IMR-90 (cell line): ENCODE data around the gene MRTFB. TPM values are rescaled to one million over a fixed set of nuclear protein-coding genes. Genes with fewer than 3 reads are reported as not detected.

Source experiments
- ATAC-seq: fragments of 200-7000 bp; cut with Tn5 transposase; 2 replicates; pipeline ENCODE4 v1.9.1; 2020; ENCODE audit warnings: low read depth, mild to moderate bottlenecking, moderate library complexity
- BruUV-seq: library from RNA; stranded (reverse); fragments of 400-500 nt; replicated peaks from 2 replicates; lab custom pipeline; 2021; lab: Mats Ljungman, UMichigan
- CTCF ChIA-PET: fragments of 300-600 bp; formaldehyde crosslinking; extraction: SDS; loops from one replicate; lab custom pipeline; 2021; ENCODE audit warnings: antibody characterized with exemption; lab: Yijun Ruan, JAX
- POLR2A ChIA-PET: fragments of 300-600 bp; sonication (Branson Sonifier 250); formaldehyde crosslinking; loops from one replicate; lab custom pipeline; 2022; ENCODE audit warnings: antibody characterized with exemption; ENCODE audit not compliant: unreplicated experiment; lab: Charles Lee
- DNase-seq: peaks from one replicate; pipeline ENCODE4 v3.0.0; 2013
- H2AFZ ChIP-seq: replicated peaks from 2 replicates; pipeline ENCODE3; 2013; ENCODE audit warnings: low read length, mild to moderate bottlenecking; ENCODE audit not compliant: poor library complexity
- H2AK5ac ChIP-seq: 2 replicates; pipeline ENCODE4 v1.6.1; 2013; ENCODE audit warnings: low read depth, low read length, inconsistent platforms
- H2AK9ac ChIP-seq: replicated peaks from 2 replicates; pipeline ENCODE3; 2013; ENCODE audit warnings: mild to moderate bottlenecking, low read depth, low read length, moderate library complexity; ENCODE audit not compliant: poor library complexity
- H2BK120ac ChIP-seq: 2 replicates; pipeline ENCODE4 v1.6.1; 2013; ENCODE audit warnings: low read depth, low read length, inconsistent platforms
- H2BK15ac ChIP-seq: 3 replicates; pipeline ENCODE4 v1.6.1; 2013; ENCODE audit warnings: low read depth, low read length, inconsistent platforms
- H2BK20ac ChIP-seq: 2 replicates; pipeline ENCODE4 v1.6.1; 2013; ENCODE audit warnings: low read depth, mild to moderate bottlenecking, inconsistent platforms, low read length, moderate library complexity
- H2BK5ac ChIP-seq: 2 replicates; pipeline ENCODE4 v1.6.1; 2013; ENCODE audit warnings: mild to moderate bottlenecking, low read depth, low read length, inconsistent platforms; ENCODE audit not compliant: poor library complexity, severe bottlenecking
- H3K14ac ChIP-seq: replicated peaks from 2 replicates; pipeline ENCODE4 v1.6.1; 2013; ENCODE audit warnings: low read depth, low read length, inconsistent platforms
- H3K18ac ChIP-seq: 2 replicates; pipeline ENCODE4 v1.6.1; 2013; ENCODE audit warnings: low read depth, low read length, control low read depth
- H3K23ac ChIP-seq: 2 replicates; pipeline ENCODE4 v1.6.1; 2013; ENCODE audit warnings: low read depth, low read length, inconsistent platforms
- H3K27ac ChIP-seq: 2 replicates; pipeline ENCODE4 v1.5.1; 2013; ENCODE audit warnings: mild to moderate bottlenecking, control low read depth, low read length; ENCODE audit not compliant: insufficient read depth
- H3K27me3 ChIP-seq: 2 replicates; pipeline ENCODE4 v1.6.1; 2013; ENCODE audit warnings: low read length; ENCODE audit not compliant: control insufficient read depth, insufficient read depth
- H3K36me3 ChIP-seq: 2 replicates; pipeline ENCODE4 v1.6.1; 2013; ENCODE audit warnings: low read length, mixed read lengths; ENCODE audit not compliant: control insufficient read depth, insufficient read depth
- H3K4ac ChIP-seq: 2 replicates; pipeline ENCODE4 v1.6.1; 2013; ENCODE audit warnings: low read depth, low read length, inconsistent platforms
- H3K4me1 ChIP-seq: 2 replicates; pipeline ENCODE4 v1.6.1; 2013; ENCODE audit warnings: low read length, mixed read lengths; ENCODE audit not compliant: control insufficient read depth, insufficient read depth
- H3K4me2 ChIP-seq: 2 replicates; pipeline ENCODE4 v1.6.1; 2013; ENCODE audit warnings: low read depth, mild to moderate bottlenecking, control low read depth, low read length, moderate library complexity
- H3K4me3 ChIP-seq: 2 replicates; pipeline ENCODE4 v1.5.1; 2013; ENCODE audit warnings: low read depth, mild to moderate bottlenecking, control low read depth, low read length, moderate library complexity; ENCODE audit not compliant: insufficient read depth
- H3K56ac ChIP-seq: 2 replicates; pipeline ENCODE4 v1.6.1; 2013; ENCODE audit warnings: low read length, inconsistent platforms; ENCODE audit not compliant: insufficient read depth; ENCODE audit errors: extremely low read depth
- H3K79me1 ChIP-seq, 2 experiments: 2 replicates each; pipeline ENCODE4 v1.6.1; 2013; ENCODE audit warnings: low read length in 2 of 2, inconsistent platforms in 1 of 2, low read depth in 1 of 2
- H3K9ac ChIP-seq: 2 replicates; pipeline ENCODE4 v1.6.1; 2013; ENCODE audit warnings: low read depth, low read length, control low read depth
- H3K9me1 ChIP-seq: 2 replicates; pipeline ENCODE4 v1.6.1; 2013; ENCODE audit warnings: low read length, inconsistent platforms; ENCODE audit not compliant: insufficient read depth
- H3K9me3 ChIP-seq: 2 replicates; pipeline ENCODE4 v1.6.1; 2013; ENCODE audit warnings: low read length; ENCODE audit not compliant: control insufficient read depth, insufficient read depth
- H4K20me1 ChIP-seq: 2 replicates; pipeline ENCODE4 v1.6.1; 2013; ENCODE audit warnings: low read length, inconsistent platforms; ENCODE audit not compliant: insufficient read depth
- H4K5ac ChIP-seq: 2 replicates; pipeline ENCODE4 v1.6.1; 2013; ENCODE audit warnings: mild to moderate bottlenecking, low read depth, low read length, control low read depth
- H4K8ac ChIP-seq, 2 experiments: 2 replicates each; pipeline ENCODE4 v1.6.1; 2013; ENCODE audit warnings: low read depth in 2 of 2, low read length in 2 of 2, control low read depth in 1 of 2, inconsistent platforms in 1 of 2
- H4K91ac ChIP-seq: 2 replicates; pipeline ENCODE4 v1.6.1; 2013; ENCODE audit warnings: low read depth, low read length, inconsistent platforms; ENCODE audit not compliant: insufficient read depth
- BHLHE40 ChIP-seq: fragments of 150-350 bp; IDR thresholded peaks from 2 replicates; pipeline ENCODE4 v1.6.1; 2016; ENCODE audit warnings: mild to moderate bottlenecking, low read depth, low read length
- CEBPB ChIP-seq: IDR thresholded peaks from 2 replicates; pipeline ENCODE4 v1.6.1; 2012; ENCODE audit warnings: low read depth, low read length, improper control_type of control experiment
- CHD1 ChIP-seq: IDR thresholded peaks from 2 replicates; pipeline ENCODE4 v1.6.1; 2012; ENCODE audit warnings: low read depth, low read length, improper control_type of control experiment
- FOS ChIP-seq: fragments of 150-350 bp; IDR thresholded peaks from 2 replicates; pipeline ENCODE4 v1.6.1; 2016; ENCODE audit warnings: low read depth, low read length
- NFE2L2 ChIP-seq: fragments of 150-350 bp; IDR thresholded peaks from 2 replicates; pipeline ENCODE4 v1.6.1; 2016; ENCODE audit warnings: low read depth, mild to moderate bottlenecking, low read length
- POLR2A ChIP-seq: IDR thresholded peaks from 2 replicates; pipeline ENCODE4 v1.6.1; 2012; ENCODE audit warnings: mild to moderate bottlenecking, low read depth, low read length
- RCOR1 ChIP-seq: IDR thresholded peaks from 2 replicates; pipeline ENCODE4 v1.6.1; 2012; ENCODE audit warnings: mild to moderate bottlenecking, low read length, improper control_type of control experiment; ENCODE audit not compliant: insufficient replicate concordance
- RFX5 ChIP-seq: IDR thresholded peaks from 2 replicates; pipeline ENCODE4 v1.8.0; 2012; ENCODE audit warnings: low read depth, mild to moderate bottlenecking, low read length, moderate library complexity
- SMC3 ChIP-seq: fragments of 150-350 bp; IDR thresholded peaks from 2 replicates; pipeline ENCODE4 v1.6.1; 2016; ENCODE audit warnings: low read depth, mild to moderate bottlenecking, antibody characterized with exemption, low read length, moderate library complexity
- WGBS, 2 experiments: methylation state at CpG; one replicate each; pipeline versions ENCODE4 v1.1.5 to v1.1.7; 2013; ENCODE audit warnings: missing lambda C conversion rate in 2 of 2; ENCODE audit not compliant: insufficient read length in 1 of 2; ENCODE audit errors: extremely low coverage in 2 of 2; 5-methylcytosine and 5-hydroxymethylcytosine counted together
- dilution Hi-C: fragments of 300-500 bp; cut with HindIII; formaldehyde crosslinking; loops from one replicate; pipeline ENCODE4 v1.14.3; 2018; ENCODE audit warnings: low sequenced_read_pairs; ENCODE audit not compliant: unreplicated experiment
- in situ Hi-C: fragments of 300-500 bp; cut with MboI; formaldehyde crosslinking; loops from 3 replicates; pipeline ENCODE4 v1.14.3; 2019; ENCODE audit warnings: low sequenced_read_pairs, inconsistent platforms, mixed read lengths
- intact Hi-C: fragments of 100-400 bp; cut with micrococcal nuclease; formaldehyde crosslinking; loops from 2 replicates; pipeline ENCODE4 v1.10.0; 2022
- polyA plus RNA-seq, 3 experiments: library from polyadenylated mRNA; depleted of rRNA; stranded (reverse); fragments of >200 nt; gene quantifications; 2 replicates each; pipeline ENCODE4 v1.2.3, GENCODE V29; 2012; ENCODE audit warnings: low replicate concordance in 1 of 3
- total RNA-seq: library from RNA; depleted of rRNA; stranded (reverse); fragments of >200 nt; gene quantifications from 2 replicates; pipeline ENCODE4 v1.2.3, GENCODE V29; 2012
- TF ChIP-seq, protein P1 (sequence below): conservative IDR thresholded peaks from 2 replicates; pipeline ENCODE4 v1.5.1; 2012; ENCODE audit warnings: mild to moderate bottlenecking, low read depth, low read length, improper control_type of control experiment

The MRTFB gene
- total and polyA plus RNA-seq, 2 of the 4 experiments (the other 2 are of a cell fraction) = 4.4 to 5.4 TPM

DNA sequence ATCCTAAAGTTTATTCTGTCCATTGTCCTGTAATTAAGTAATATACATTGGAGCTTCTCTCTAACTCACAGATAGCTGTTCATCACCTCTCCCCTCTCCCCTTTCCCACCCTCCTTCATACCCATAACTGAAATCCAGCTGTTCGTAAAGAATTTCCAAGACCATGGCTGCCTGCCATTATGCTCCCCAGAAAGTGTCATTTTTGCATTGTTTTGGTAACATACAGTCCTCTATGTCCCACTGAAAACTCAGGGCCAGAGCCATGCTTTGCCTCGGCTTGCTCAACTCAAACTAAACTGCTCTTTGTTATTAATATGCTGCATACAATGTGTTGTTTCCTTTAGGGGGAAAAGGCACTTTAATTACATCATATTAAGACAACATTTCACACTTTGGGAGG lies 132.0 kb downstream of the MRTFB start:
- Histone ChIP-seq H3K36me3 (no peaks in the 10 kb centered on the region), H3K4ac (no peak overlapping the region), H3K9me1 (no peaks in the 10 kb centered on the region), H3K18ac (no peak overlapping the region), H3K9me3 (no peaks in the 10 kb centered on the region), H4K91ac (no peak overlapping the region), H3K4me3 (no peak overlapping the region), H2AFZ (no peak overlapping the region), H3K23ac (no peak overlapping the region), H4K5ac (no peak overlapping the region), H3K4me1 (no peaks in the 10 kb centered on the region; the same call in 1 of the 2 replicates), H3K27me3 (no peaks in the 10 kb centered on the region), H3K27ac (no peak overlapping the region), H2BK15ac (no peak overlapping the region), H2AK9ac (no peak overlapping the region), H4K8ac (no peak overlapping the region), H3K14ac (no peak overlapping the region), H2AK5ac (no peak overlapping the region), H3K9ac (no peak overlapping the region), H3K56ac (no peak overlapping the region), H3K4me2 (no peak overlapping the region), H2BK120ac (no peak overlapping the region), H2BK20ac (no peak overlapping the region), H2BK5ac (no peak overlapping the region), H4K20me1 (no peaks in the 10 kb centered on the region), H3K79me1 (peaks cover 3 to 6% of the 10 kb centered on the region in 2 experiments; a peak in 2 of 4 replicates)
- intact Hi-C loops = no loop called here
- in situ Hi-C loops = no loop called here
- no TSS peak for BruUV-seq
- ChIA-PET CTCF (interaction anchor here (1.0 to 1.4 kb wide), 3 partner anchors 15 to 19 kb away, joined by 3 to 8 read pairs (median 3); no protein-coding TSS in a partner anchor), POLR2A (no interaction called here)
- no peak for ATAC-seq
- no peak for DNase-seq
- dilution Hi-C loops = no loop called here
- 60% methylated on average over 1 of the region's 2 CpGs; no CpG with 5 or more reads in 1 of the 2 experiments for WGBS, 2 experiments
- TF ChIP-seq, protein P1, sequence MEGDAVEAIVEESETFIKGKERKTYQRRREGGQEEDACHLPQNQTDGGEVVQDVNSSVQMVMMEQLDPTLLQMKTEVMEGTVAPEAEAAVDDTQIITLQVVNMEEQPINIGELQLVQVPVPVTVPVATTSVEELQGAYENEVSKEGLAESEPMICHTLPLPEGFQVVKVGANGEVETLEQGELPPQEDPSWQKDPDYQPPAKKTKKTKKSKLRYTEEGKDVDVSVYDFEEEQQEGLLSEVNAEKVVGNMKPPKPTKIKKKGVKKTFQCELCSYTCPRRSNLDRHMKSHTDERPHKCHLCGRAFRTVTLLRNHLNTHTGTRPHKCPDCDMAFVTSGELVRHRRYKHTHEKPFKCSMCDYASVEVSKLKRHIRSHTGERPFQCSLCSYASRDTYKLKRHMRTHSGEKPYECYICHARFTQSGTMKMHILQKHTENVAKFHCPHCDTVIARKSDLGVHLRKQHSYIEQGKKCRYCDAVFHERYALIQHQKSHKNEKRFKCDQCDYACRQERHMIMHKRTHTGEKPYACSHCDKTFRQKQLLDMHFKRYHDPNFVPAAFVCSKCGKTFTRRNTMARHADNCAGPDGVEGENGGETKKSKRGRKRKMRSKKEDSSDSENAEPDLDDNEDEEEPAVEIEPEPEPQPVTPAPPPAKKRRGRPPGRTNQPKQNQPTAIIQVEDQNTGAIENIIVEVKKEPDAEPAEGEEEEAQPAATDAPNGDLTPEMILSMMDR = no peak
- TF ChIP-seq RCOR1 = no peak
- TF ChIP-seq NFE2L2 = no peak
- TF ChIP-seq CHD1 = no peak
- no peak for TF ChIP-seq BHLHE40
- TF ChIP-seq CEBPB = no peak
- no peak for TF ChIP-seq FOS
- TF ChIP-seq POLR2A = no peak
- no peak for TF ChIP-seq SMC3
- no peak for TF ChIP-seq RFX5
